CD4-positive, alpha-beta T cell treated with Interleukin-15 for 1 hour (primary cell): ENCODE measurements around the gene SCLY.
"Not testable (repeated sequence)": the region's sequence is repeated elsewhere in the genome, so short reads cannot be mapped to it uniquely, and the experiment has no call there.

Source experiments
- DNase-seq: peaks from one replicate; pipeline ENCODE4 v3.0.0-alpha.2; 2020

SCLY gene

GRCh38 chr2:238042090-238042489 lies 18.7 kb upstream of the SCLY start:
- DNase-seq: no peak

GRCh38 chr2:238042849-238043584 lies 17.8 kb upstream of the SCLY start:
- DNase-seq: no peak

DNA sequence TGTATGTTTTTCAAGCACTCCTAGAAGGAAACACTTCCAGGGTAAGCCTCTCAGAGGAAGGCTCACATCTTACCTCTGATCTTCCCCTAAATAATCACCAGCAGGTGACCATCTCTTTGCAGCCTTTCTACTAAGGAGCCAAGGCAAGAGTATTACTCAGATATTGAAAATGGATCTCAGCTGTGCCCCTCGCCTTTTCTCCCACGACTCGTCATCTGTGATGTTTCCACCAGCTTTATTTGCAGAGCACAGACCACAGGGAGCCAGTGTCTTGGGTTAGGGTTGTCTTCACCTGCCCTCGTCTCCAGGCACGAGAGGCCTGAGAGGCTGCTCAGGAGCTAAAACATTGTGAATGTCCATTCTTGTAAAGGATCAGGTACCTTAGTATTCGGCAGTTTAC lies 16.9 kb upstream of the SCLY start:
- no peak for DNase-seq

- DNase-seq: no peak
Observed at GRCh38 chr2:238045575-238045974, 15.2 kb upstream of the SCLY start.

DNA sequence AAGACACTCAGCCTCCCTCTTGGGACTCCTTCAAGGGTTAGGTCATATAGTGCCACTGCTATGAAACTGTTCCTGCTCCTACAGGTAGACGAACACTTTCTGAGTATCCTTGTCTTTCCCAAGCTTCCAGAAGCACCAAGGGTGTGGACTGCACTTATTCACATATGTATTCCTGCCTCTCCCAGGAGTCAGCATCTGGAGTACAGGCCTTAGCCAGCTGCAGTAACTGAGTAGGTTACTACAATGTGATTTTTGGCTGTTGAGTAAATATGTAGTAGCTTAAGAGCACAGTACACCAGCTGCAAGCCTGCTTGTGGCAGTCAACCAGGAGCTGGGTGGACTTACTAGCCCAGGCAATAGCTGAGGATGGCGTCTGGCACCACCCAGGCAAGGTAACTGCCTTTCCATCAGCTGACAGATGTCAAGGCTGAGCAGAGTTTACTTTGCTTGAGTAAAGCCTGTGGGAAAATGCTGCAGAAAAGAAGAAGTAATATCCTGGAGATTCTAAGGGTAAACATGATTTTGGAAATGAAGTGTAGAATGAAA lies 14.0 kb upstream of the SCLY start:
- DNase-seq: no peak

- DNase-seq: no peak
Observed at GRCh38 chr2:238053191-238053776, 7.5 kb upstream of the SCLY start.

- DNase-seq: no peak
Observed at GRCh38 chr2:238055841-238056240, 5.0 kb upstream of the SCLY start.

DNA sequence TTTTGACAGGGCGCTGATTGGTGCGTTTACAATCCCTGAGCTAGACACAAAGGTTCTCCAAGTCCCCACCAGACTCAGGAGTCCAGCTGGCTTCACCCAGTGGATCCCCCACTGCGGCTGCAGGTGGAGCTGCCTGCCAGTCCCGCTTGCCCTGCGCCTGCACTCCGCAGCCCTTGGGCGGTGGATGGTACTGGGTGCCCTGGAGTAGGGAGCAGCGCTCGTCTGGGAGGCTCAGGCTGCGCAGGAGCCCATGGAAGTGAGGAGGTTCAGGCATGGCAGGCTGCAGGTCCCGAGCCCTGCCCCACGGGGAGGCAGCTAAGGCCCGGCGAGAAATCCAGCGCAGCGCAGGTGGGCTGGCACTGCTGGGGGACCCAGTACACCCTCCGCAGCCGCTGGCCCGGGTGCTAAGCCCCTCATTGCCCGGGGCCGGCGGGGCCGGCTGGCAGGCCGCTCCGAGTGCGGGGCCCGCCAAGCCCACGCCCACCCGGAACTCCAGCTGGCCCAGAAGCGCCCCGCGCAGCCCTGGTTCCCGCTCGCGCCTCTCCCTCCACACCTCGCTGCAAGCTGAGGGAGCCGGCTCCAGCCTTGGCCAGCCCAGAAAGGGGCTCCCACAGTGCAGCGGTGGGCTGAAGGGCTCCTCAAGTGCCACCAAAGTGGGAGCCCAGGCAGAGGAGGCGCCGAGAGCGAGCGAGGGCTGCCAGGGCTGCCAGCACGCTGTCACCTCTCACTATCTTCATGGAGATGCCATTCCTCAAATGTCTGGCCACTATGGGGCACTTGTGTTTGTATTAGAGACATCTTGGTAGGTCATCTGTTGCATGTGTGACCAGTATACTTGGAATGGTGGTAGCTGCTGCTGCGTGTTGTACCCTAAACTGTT lies 2.9 kb upstream of the SCLY start:
- DNase-seq: not testable (repeated sequence)

DNA sequence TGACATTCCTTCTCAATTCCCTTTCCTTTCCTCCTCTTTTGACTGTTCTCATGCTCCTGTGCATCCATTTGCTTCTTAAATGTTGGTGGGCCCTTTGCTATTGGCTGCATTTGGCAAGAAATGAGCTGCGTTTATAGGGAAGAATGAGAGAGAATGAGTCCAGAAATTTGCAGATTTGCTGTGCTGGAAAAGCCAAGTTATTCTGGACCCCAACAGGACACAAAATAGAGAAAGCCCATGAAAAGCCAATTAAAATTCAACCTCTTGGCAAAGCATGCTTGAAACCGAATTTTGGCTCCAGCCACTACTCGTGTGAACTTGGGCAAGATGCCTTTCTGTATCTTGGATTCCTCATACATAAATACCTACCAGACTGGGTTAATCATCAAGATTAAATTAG lies 1.3 kb upstream of the SCLY start:
- DNase-seq: no peak

DNA sequence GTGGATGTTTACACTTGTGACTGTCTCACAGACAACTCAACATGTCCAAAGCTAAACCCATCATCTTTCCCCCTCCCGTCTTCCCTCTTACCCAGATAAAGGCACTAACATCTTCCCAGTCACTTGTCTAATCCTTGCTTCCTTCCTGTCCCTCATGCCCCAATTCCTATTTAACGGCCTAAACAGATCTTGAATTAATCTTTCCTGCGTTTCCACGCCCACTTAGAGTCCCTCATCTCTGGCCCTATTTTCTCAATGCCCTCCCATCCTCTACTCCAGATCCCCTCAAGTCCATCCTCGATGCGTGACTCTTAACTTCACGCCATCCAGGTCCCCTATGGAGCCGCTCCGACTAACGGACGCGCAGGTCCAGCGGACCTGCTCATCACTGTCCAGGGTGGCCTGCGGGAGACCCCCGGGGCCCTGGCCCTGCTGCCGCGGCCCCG lies 682 bp upstream of the SCLY start:
- DNase-seq: no peak

DNA sequence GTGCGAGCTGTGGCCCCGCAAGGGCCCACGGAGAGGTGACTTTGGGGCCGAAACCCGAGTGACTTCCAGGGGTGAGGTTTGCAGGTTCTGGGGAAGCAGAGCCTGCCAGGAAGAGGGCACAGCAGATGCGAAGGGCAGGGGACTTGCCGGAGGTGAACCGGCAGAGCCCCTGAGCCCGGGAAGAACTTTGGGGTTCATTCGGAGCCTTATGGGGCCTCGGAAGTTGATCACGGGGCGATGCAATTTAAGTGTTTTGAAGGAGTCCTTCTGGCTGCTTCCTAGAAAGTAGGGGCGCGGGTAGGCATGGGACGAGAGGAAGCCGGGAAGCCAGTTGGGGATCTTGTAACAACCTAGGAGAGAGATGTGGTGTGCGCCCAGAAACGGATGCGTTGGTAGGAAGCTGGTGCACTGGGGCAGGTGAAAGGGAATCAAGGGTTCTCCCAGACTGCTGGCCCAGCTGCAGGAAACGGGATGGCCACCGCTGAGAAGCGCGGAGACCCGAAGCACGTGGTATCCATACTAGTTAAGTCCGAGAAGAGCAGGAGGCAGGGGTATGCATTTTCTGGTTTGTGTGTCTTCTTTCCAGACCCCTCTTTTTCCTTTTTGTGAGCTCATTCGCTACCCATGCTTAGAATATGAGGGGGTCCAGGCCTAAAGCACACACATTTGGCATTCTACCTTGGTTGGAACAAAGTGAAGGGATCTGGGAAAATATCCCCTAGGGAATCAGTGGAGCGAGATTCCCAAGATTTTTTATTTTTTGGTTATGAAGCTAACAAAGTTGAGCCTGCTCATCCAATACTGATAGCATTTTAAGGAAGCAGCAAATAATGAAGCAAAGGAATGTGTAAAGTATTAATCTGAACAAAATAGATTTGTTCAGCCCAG lies 758 bp downstream of the SCLY start:
- DNase-seq: no peak

DNA sequence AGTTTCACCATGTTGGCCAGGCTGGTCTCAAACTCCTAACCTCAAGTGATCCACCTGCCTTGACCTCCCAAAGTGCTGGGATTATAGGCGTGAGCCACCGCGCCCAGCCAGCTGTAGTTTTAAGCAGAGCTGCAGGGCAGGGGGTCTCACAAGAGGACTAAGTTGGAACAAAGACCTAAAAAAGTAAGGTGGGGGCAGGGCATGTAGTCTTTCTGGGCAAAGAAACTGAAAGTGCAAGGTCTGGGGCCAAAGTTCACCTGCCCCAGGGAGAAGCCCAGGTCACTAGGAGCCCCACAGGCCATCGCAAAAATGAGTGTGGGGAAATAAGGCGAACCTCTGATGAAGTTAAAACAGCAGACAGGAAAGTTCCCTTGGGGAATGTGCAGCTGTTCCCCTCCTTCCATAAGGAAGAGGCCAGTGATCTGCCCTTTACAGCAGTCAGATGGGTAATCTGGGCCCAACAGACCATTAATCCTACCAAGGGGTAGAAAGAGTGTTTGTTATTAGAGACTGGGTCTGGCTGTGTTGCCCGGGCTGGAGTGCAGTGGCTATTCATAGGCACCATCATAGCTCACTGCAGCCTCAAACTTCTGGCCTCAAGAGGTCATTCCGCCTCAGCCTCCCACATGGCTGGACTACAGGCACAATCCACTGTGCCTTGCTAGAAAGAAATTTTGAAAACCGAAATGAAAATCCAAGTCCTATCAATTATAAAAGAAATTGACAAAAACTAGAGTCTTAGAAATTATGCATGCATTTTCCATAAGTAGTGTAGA lies 2.8 kb downstream of the SCLY start:
- no peak for DNase-seq

DNA sequence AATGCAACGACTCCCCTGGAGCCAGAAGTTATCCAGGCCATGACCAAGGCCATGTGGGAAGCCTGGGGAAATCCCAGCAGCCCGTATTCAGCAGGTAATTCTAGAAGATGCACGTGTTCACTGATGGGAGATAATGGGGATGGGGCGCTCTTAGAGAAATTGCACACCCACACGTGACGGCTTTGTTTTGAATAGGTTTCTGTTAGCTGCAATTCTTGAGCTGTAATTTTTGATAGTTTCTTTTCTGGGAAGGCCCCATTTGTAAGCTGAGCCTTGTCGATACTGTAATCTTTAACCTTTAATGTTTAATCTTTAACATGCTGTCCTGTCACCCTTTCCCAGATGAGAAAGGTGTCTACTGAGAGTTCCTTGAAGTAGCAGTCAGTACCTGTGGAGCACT lies 3.6 kb downstream of the SCLY start:
- no peak for DNase-seq

DNA sequence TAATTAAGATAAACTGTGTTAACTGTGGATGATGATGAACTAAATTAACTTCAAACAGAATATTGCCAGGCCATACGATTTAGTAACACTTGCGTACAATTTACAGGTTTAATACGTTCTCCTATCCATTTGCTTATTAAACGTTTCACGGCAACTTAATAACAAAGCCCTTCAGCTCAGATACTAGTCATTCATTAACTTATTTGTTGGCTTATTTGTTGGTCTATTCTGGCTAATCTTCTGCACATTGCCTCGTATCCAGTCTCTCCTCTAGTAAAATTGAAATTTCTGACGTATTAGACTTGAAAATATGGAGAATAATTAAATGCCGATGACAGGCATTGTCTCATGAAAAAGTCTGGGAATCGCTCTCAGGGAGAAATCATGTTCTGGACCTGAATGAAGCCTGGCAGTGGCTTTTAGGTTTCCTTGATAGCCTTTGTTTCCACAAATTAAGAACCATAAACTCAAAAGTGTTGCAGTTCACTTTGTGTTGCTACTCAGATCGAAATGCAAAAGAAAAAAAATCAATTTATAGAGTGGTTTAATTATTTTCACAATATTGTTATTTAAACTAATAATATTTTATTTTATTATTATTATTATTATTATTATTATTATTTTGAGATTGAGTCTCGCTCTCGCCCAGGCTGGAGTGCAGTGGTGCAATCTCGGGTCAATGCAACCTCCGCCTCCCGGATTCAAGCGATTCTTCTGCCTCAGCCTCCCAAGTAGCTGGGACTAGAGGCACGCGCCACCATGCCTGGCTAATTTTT lies 4.5 kb downstream of the SCLY start:
- DNase-seq: no peak

DNA sequence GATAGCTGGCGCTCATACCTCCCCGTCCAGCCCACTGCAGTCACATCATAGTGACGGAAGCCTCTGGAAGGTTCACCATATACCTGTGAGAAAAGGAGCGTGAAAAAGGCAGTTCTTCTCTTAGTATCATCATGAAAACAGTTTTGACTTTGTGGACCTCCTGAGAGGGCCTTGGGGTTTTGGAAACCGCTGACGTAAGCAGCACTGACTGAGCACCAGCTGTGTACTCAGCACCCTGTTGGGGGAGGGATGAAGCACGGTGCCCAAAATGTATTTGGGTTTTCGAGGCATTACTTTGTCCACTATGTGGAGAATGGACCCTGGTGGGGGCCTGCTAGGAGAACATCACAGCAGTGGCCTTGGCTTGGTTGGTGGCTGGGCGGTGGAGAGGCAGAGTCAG lies 5.4 kb downstream of the SCLY start:
- DNase-seq: no peak

DNA sequence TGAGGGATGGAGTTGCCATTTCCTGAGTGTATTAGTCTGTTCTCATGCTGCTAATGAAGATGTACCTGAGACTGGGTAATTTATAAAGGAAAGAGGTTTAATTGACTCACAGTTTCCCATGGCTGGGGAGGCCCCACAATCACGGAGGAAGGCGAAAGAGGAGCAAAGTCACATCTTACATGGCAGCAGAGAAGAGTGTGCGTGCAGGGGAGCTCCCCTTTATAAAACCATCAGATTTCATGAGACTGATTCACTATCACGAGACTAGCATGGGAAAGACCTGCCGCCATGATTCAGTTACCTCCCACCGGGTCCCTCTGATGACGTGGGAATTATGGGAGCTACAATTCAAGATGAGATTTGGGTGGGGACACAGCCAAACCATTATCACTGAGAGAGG lies 5.9 kb downstream of the SCLY start:
- not testable (repeated sequence) for DNase-seq

- no peak for DNase-seq
Observed at GRCh38 chr2:238067939-238068338, 7.1 kb downstream of the SCLY start.

GRCh38 chr2:238069021-238069709 lies 8.4 kb downstream of the SCLY start:
- no peak for DNase-seq

DNA sequence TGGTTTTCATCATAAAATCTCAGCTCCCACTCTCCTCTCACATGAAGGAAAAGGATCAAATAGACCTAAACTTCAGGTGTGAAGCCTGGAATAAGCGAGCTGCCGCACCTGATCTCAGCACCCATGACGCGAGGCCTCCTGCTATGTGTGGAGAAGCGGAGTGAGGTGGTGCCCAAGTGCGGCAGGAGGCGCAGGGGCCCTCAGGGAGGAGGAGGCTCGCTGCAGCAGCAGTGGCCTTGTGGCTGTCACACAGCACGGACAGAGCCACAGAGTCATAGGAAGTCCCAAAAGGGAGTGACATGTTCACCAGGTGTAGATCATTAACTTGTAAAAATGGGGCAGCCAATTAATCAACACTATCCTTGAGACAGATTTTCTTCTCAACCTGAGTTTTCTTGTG lies 9.1 kb downstream of the SCLY start:
- no peak for DNase-seq

GRCh38 chr2:238075397-238075796 lies 14.6 kb downstream of the SCLY start:
- no peak for DNase-seq
